Fibroblast of skin of left quadriceps (primary cell): ENCODE results near the gene TEAD1.

Experiments used
- DNase-seq, 2 experiments: peaks; one replicate each; pipeline ENCODE4 v3.0.0-alpha.2; 2013; ENCODE audit warnings: low read depth in 2 of 2

Gene TEAD1

DNA sequence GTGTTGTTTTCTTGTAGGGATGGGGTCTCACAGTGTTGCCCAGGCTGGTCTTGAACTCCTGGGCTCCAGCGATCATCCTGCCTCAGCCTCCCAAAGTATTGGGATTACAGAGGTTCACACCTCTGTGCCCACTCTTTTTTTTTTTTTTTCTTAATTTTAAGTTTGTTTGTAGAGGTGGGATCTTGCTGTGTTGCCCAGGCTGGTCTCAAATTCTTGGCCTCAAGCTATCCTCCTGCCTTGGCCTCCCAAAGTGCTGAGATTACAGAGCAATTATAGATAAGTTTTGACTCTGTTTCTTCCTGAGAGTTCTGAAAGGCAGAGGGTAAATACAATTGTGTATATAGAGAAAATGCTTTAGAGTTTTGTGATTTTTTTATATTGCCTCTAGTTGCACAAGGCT is 160.4 kb downstream of the TEAD1 start:
- no peak for DNase-seq

DNA sequence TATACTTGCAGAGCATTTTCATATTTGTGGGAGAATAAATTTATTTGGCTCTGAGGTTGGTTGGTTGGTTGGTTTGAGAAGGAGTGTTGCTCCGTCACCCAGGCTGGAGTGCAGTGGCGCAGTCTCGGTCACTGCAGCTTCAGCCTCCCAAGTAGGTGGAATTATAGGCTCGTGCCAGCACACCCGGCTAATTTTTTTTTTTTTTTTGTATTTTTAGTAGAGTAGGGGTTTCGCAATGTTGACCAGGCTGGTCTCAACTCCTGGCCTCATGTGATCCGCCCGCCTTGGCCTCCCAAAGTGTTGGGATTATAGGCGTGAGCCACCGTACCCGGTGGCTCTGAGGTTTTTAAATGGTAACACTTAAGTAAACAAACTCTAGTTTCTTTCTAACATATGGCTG is 161.1 kb downstream of the TEAD1 start:
- no peak for DNase-seq

DNA sequence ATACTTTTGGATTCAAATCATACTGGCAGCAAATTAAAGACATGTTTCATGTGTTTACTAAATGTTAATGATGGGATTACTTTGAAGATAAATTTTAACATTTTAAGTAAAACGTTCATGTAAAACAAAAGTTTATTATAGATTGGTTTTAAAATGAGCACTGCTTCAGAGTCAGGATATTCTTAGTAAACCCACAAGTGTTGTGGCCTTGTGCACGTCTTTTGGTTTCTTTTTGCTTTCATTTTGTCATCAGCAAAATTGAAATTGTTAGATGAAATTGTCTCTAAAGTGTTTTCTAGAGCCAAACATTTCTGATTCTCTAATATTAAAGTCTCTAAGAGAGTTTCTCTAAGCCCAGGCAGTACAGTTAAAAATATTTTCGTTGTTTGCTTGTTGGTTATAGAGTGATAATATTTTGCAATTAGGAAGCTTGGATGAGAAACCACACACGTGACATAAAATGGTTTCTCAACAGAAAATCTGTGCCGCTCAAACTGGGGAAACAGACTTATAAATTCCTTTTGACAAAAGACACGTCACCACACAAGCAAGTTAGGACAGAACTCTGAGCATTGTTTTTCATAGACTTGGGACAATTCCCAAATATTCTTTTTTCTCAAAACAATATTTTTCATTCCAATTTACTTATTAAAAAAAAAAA is 164.4 kb downstream of the TEAD1 start:
- no peak for DNase-seq

DNA sequence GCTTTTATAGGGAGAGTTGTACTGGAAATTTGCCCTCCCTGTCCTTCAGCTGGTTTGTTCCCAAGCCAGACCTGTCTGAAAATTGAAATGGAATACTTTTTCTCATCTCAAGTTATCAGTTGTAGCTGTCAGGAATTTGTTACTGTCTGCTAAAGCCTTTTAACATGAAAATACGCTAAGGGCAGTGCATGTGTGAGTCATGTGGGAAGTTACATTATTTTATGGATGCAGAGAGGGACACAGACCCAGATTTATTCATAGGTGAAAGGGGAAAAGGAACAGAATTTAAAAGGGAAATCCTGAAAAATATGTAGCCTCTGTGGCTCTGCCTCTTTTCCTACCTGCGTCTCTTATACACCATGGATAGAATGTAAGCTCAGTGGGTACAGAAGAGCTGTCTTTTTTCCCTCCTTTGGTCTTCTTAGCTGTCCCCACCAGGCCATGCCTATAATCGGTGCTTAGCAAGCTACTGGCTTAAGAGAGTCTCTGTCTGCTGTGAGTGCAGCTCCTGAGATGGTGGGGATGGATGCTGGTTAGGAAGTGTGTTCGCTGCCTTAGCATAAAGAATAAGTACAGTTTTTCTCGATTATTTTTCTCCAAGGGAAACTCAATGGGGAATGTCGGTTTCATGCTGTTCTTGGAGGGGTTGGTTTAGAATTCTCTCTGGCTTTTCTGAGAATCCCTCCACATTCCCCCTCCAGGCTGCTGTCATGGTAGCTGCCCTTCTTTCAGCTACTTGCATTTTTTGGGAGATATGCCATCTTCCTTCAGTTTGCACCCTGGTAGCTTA is 166.8 kb downstream of the TEAD1 start:
- no peak for DNase-seq

DNA sequence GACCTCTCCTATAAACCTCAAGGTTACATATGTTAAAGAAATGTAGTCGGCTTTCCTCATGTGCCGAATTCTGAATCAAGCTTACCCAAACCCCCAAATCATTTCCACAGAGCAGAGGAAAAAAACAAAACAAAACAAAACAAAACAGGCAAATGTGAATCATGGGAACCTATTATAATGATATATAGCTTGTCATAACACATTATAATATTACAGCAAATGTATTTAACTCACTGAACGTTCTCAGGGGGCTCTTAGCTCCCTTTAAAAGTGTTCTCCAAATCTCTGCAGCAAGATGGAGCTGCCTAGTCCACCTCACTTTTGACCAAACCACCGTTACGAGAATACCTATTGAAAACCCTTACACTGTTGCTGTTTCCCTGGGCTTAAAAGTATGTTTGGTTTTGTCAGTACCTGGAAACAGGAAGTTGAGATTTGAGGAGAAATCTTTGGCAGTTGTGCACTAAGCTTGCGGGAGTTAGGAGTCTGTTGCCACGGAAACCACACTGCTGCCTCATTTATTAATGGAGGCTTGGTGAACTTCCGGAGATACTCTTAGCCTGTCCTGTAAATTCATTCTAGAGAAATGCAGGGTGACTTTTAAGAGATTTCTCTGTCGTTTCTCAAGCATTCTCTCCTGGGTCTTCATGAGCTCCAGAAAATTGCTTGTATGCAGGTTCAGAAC is 167.9 kb downstream of the TEAD1 start:
- peak in 1 of 2 experiments; percentile 41 for DNase-seq

DNA sequence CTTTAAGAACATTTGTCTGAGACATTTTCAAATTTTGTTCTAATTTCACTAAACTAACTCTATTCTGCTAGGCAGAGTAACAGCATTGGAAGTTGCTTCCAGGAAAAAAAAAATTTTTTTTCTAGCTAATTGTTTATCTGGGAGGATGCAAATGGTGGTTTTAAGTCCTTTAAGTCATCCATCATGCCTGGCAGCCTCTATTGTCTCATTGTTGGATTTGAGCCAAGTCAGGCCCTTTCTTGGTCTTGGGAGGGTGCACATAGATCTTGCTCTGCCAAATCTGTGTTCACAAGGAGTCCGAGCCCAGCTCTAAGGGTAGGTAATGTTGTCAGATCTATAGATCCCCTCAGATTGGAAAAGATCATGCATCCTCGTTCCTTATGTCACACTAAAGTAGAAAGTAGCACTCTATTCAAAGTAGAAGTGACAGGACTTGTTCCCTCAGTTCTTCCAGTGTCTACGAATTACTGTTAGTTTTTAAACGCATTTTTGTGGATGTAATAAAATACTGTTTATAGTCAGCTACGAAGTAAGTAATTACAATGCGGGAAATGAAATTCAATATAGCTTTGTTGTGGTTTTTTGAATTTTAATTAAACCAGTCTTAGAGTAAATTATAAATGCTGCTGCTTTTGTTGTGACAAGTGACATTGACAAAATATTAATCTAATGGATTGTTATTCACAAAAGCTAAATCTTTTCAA is 168.9 kb downstream of the TEAD1 start:
- no peak for DNase-seq

DNA sequence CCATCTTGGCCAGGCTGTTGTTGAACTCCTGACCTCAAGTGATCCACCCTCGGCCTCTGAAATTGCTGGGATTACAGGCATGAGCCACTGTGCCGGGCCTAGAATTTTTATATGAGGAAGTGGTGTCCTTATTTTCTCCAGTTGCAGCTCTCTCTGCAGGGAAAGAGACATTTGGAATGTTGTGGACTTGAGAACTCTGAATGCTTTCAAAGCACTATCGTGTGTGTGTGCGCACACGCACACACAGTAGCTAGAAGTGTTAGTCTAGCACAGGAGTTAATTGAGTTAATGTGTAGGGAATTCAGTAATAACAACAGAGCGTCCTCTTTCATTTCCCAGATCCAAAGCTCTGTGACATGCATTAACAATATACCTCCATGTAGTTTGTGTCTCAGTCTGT is 170.9 kb downstream of the TEAD1 start:
- peak in 1 of 2 experiments; percentile 18 for DNase-seq

DNA sequence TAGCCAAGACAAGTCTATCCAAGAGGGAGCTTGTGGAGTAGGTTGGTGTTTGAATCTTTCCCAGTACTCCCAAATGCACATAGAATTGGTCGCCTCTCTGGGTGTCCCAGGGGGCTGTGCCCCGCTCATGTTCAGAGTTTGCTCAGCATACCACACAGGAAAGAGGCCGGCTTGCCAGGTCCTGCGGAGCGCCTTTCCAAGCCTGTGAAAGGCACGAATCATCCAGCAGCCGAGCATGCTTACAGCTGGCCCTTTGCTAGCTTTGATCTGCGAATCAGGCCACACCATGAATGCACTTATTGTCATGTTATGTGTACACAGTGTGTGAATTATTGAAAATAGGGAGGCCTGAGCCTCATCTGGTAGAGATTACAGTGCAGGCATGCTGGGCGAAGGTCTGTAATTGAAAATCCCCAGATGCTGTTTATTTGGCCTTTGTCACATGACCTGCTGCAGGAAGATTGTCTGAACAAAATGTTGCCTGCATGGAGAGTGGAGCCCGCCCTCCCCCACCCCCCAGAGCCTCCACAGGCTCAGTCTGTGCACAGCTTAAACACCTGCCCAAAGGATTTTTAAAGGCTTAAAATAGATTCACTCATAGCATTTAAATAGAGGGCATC is 171.6 kb downstream of the TEAD1 start:
- peak; percentile 55 to 59 for DNase-seq

DNA sequence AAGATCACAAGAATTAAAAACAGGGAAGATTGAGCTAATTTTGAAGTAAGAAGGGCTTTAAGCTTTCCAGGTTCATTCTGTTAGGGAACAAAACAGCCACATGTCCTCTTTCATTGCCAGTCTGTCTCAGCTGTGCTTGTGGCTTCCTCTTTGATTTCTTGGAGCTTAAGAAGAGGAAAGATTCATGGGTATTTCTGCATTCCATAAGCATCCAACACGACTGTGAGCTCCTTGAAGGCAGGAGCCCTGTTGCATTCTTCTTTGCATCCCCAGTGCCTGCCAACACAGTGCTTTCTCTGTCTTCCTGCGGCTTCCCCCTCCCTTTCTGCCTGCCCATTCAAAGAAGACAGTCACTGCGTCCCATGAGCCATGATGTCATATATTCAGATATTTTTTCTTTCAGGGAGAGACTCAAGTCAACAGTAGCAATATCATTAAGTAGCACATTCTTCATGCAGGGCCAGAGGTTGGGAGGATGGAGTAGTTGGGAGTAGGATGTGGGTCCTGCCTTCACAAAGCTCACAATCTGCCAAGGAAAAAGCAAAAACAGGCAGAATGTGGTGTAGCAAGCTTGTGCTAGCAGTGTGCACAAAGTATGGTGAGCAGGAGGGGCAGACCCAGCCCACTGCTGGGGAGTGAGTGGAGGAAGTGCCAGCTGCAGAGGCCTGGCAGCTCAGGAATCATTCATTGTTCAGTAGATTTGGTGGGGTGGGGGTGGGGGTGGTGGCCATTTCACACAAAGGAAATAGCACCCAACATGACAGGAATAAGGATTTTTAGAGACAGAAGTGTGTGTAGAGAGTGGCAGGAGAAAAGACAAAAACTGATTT is 172.8 kb downstream of the TEAD1 start:
- no peak for DNase-seq

DNA sequence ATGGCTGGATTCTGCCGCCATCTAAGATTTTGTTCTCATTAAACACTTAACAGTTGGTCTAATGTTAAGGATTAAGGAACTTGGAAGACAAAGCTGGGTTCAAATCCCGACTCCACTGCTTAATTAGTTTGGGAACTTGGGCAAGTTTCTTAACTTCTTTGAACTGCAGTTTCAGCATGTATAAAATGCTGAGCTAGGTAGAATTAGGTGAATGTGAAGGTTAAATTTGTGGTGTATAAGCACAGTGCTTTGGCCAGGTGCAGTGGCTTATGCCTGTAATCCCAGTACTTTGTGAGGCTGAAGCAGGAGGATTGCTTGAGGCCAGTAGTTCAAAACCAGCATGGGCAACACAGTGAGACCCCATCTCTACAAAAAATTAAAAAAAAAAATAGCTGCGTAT is 174.2 kb downstream of the TEAD1 start:
- DNase-seq = no peak

DNA sequence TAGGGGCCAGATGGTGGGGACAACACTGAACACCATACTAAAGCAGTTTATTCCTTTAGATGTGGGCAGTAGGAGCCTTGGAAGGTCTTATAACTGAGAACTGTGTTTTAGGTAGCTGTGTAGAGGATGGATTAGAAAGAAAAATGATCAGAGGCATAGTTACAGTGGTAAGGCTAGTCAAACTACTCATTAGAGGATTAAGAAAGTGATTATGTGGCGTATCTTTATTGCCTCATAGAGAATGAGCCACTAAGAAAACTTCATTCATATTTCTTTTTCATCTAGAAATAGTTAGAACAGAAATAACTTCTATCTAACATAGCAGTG is 179.1 kb downstream of the TEAD1 start:
- no peak for DNase-seq

DNA sequence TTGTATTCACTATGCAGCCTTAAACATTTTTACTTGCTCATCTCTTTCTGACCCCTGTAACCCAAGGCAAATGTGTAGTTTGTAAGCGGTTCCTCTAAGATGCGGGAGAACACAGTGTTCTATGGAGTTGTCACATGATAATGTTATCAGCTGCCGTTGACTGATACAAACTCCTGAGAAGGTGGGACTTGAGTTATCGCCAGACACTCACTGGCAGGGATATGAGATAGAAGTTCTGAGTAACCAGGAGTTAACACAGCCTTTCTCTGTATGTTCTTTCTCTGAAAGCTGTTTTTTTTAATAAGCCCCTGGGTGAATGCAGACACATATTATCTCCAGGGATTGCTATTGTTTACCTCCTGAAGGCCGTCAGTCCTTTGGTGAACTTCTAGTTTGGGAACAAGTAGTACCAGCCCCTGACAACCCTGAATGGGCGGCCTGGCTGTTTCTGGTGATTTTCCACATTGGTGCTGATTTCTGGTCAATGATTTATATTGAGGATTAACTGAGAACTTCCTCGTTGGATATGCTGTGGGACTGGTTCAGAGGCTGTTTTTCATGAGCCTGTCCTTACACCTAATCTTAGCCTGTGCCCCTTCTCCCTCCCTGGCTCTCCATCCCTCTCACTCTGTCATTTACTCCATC is 179.6 kb downstream of the TEAD1 start:
- DNase-seq = no peak

DNA sequence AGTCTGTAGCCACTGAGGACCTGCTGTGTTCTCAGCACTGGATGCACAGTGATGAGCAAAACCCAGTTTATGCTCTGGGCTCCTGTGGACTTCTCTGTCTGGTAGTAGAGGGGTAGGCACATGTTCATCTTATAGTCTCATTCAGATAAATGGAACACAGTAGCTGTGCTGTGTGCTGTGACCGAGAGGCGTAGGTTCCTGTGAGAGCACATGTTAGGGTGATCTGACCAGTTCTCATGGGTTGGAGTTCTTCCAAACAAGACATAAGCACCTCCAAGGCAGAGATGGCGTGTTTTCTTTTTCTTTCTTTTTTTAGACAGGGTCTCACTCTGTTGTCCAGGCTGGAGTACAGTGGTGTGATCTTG is 180.1 kb downstream of the TEAD1 start:
- no peak for DNase-seq

DNA sequence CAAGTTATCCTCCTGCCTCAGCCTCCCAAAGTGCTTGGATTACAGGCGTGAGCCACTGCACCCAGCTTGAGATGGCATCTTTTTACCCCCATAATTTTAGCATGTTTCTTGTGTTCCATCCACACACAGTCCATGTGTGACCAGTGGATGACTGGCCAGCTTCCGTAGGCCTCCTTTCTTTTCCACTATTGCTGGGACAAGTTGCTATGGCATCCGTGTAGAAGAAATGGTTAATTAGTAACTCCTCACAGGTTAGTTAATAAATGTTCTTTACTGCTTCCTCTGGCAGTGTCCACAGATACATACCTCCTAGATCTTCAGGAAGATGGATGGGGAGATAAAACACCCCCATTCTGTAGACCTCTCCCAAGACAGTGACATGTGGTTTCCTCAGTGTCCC is 180.6 kb downstream of the TEAD1 start:
- no peak for DNase-seq

DNA sequence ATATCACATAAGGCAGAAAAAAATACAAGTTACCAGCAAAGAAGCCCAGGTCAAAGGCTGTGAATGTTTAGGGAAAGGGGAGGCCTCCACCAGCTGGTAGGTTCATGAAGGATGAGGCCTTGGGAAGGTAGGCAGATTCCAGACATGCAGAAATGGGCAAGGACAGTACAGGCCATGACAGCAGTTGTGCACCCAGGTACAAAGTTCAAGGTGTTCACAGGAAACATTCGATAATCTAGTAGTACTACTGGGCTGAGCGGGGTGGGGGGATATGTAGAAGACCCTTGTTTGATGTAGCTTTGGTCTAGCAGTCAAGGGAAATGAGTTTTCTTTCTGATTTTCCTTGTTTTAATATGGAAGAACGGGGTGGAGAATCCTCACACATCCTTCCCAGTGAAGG is 182.1 kb downstream of the TEAD1 start:
- DNase-seq = no peak

DNA sequence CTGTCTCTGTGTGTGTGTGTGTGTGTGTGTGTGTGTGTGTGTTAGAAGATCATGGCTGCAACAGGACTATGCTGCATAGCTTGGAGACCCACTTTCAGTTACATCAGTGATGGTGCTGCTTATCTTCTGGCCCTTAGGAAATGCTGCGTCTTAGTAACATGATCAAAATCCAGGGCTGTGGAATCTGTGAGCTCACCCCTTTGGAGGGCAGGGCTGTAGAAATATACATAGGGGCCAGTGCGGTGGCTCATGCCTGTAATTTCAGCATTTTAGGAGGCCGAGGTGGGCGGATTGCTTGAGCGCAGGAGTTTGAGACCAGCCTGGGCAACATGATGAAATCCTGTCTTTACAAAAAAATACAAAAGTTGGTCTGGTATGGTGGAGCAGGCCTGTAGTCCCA is 183.4 kb downstream of the TEAD1 start:
- DNase-seq = no peak

DNA sequence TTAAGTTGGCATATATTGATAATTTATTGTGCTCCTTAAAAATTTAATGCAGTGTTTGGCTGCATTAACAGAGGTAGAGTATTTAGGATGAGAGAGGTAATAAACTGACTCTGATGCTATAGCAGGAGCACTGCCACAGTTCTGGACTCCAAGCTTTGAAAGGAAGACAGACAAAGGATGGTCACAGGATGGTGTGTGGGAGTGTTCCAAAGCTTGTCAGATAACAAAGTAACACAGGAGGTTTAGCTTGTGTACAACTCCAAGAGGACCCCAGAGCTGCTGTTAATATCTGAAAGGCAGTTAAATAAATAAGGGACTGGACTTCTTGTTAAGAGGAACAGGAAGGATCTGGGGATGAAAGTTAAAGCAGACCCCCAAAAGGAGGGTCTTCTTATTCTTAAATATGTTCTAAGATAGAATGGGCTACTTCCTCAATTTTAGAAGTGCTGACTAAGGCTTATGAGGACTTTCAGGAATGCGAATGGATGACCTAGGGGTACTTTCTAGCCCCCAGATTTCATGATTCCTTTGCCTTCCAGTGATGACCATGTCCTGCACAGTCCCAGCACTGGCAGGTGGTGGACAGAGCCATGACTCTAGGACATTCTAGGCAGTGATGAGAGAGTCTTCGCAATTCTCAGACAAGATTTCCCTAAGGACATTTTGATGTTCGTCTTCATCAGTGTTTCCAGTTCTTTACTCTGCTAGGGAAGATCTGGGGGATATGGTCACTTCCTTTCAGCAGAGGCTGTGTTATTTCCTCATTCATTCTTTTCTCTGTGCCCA is 185.8 kb downstream of the TEAD1 start:
- no peak for DNase-seq

DNA sequence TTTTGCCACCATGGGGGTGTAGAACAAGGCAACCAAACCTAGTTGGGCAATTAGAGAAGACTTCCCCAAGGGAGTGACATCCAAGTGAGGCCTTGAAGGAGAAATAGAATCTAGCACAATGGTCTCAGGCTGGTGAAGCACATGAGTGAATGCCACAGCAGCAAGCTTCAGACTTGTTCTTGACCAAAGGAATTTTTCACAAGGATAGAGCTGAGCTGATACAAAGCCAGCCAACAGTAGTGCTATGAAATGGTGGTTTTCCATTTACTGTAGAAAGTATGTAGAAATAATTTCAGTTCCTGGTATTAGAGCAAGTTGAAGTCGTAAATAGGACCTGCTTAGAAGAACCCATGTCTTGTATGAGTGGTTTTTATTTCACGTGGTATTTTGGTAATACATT is 186.6 kb downstream of the TEAD1 start:
- no peak for DNase-seq

DNA sequence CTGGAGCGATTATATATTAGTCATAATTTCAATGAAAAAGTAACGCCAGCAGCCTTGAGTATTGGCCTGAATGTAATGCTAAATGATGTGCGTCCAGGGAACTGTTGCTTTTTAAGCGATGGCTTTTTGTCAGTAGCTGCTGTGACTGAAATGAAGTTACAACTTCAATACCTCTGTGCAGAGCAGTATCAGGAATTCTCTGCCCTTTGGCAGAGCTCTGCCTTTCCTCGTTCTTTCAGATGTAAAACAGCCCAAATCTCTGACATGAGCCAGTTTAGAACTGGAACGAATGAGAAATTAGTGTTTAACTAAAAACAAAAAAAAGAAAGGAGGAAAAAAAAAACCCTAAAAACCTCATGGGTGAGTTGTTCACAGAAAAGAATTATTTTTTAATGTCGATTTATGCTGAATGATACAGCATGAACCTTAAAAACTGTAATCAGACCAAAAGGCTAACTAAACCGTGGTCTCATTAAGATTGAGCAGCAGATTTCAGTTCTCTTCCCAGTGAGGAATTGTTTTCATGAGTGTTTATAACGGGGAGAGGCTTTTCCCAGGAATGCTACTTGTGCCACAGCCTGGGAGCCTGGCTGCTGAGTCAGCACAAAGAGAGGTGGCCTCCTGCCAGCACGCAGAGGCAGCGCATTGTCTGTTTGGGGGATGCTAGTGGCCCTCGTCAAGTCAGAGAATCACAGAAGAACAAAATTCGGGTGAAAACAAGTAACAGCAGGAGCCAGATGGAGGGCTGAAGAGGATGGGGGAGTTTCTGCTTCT is 188.7 kb downstream of the TEAD1 start:
- peak; percentile 84 to 85 for DNase-seq
